GM18508 (cell line): ENCODE data around the gene BCL7A.

ENCODE experiments used
- ATAC-seq: cut with Tn5 transposase; IDR thresholded peaks from one replicate; pipeline ENCODE4 v1.9.1; 2021; ENCODE audit warnings: moderate number of reproducible peaks; ENCODE audit not compliant: insufficient read depth, unreplicated experiment

Gene BCL7A

GRCh38 chr12:122072031-122072970 lies 50.6 kb downstream of the BCL7A start:
- ATAC-seq = no peak

GRCh38 chr12:122073815-122074214 lies 52.1 kb downstream of the BCL7A start:
- no peak for ATAC-seq

- no peak for ATAC-seq
Observed at GRCh38 chr12:122076743-122077495, 55.2 kb downstream of the BCL7A start.

- ATAC-seq = peak; percentile 47
Observed at GRCh38 chr12:122078141-122079032, 56.7 kb downstream of the BCL7A start, which contains the start of gene MLXIP. Gene MLXIP (plus strand): TSS chr12:122078756. CDS start chr12:122078854, 98 bp downstream.

GRCh38 chr12:122079033-122079531 lies 57.4 kb downstream of the BCL7A start:
- ATAC-seq = no peak

- ATAC-seq = no peak
Observed at GRCh38 chr12:122079532-122080081, 57.9 kb downstream of the BCL7A start.

- ATAC-seq = no peak
Observed at GRCh38 chr12:122080149-122081082, 58.7 kb downstream of the BCL7A start.

GRCh38 chr12:122081083-122081696 lies 59.5 kb downstream of the BCL7A start:
- no peak for ATAC-seq

- peak; percentile 61 for ATAC-seq
Observed at GRCh38 chr12:122081697-122082221, 60.1 kb downstream of the BCL7A start.

GRCh38 chr12:122082621-122083356 lies 61.1 kb downstream of the BCL7A start:
- ATAC-seq = no peak

GRCh38 chr12:122084857-122085405 lies 63.2 kb downstream of the BCL7A start:
- ATAC-seq = no peak

GRCh38 chr12:122085591-122085990 lies 63.9 kb downstream of the BCL7A start:
- no peak for ATAC-seq

GRCh38 chr12:122086116-122086515 lies 64.4 kb downstream of the BCL7A start:
- no peak for ATAC-seq

GRCh38 chr12:122086641-122087285 lies 65.1 kb downstream of the BCL7A start:
- no peak for ATAC-seq

GRCh38 chr12:122087431-122088178 lies 65.9 kb downstream of the BCL7A start:
- ATAC-seq = no peak
